Glomerular endothelial cell (primary cell): ENCODE results near the gene CIT. TPM values are rescaled to one million over a fixed set of nuclear protein-coding genes. Genes with fewer than 3 reads are reported as not detected.

ENCODE experiments used
- DNase-seq: peaks from one replicate; pipeline ENCODE4 v3.0.0-alpha.2; 2011; ENCODE audit warnings: low read depth, low spot score; ENCODE audit errors: extremely low read depth
- total RNA-seq: library from RNA; depleted of rRNA; stranded (reverse); fragments of >200 nt; gene quantifications from 2 replicates; pipeline ENCODE4 v1.2.3, GENCODE V29; 2015

The CIT gene
- total RNA-seq, 1 donor from 2014 or later: 14.2 TPM

- DNase-seq: no peak
Measured at GRCh38 chr12:119705182-119705581, 171.9 kb downstream of the CIT start.

- DNase-seq: no peak
Measured at GRCh38 chr12:119704065-119704747, 172.9 kb downstream of the CIT start.

- DNase-seq: no peak
Measured at GRCh38 chr12:119700078-119700477, 177.0 kb downstream of the CIT start.

- DNase-seq: no peak
Measured at GRCh38 chr12:119699199-119699760, 177.8 kb downstream of the CIT start.

GRCh38 chr12:119696943-119697342 lies 180.2 kb downstream of the CIT start:
- DNase-seq: no peak

GRCh38 chr12:119695034-119695433 lies 182.1 kb downstream of the CIT start:
- DNase-seq: no peak

GRCh38 chr12:119694111-119694510 lies 183.0 kb downstream of the CIT start:
- no peak for DNase-seq

- DNase-seq: no peak
Measured at GRCh38 chr12:119693511-119693910, 183.6 kb downstream of the CIT start.

GRCh38 chr12:119692997-119693396 lies 184.1 kb downstream of the CIT start:
- peak; percentile 63 for DNase-seq

GRCh38 chr12:119692410-119692809 lies 184.7 kb downstream of the CIT start:
- no peak for DNase-seq

GRCh38 chr12:119691202-119691810 lies 185.8 kb downstream of the CIT start:
- DNase-seq: no peak

- DNase-seq: no peak
Measured at GRCh38 chr12:119689935-119690500, 187.1 kb downstream of the CIT start.

GRCh38 chr12:119687879-119688278 lies 189.2 kb downstream of the CIT start:
- no peak for DNase-seq

- no peak for DNase-seq
Measured at GRCh38 chr12:119687406-119687805, 189.7 kb downstream of the CIT start.

GRCh38 chr12:119686776-119687175 lies 190.3 kb downstream of the CIT start:
- no peak for DNase-seq

- no peak for DNase-seq
Measured at GRCh38 chr12:119686355-119686754, 190.8 kb downstream of the CIT start.

- no peak for DNase-seq
Measured at GRCh38 chr12:119685375-119685774, 191.7 kb downstream of the CIT start.

- DNase-seq: no peak
Measured at GRCh38 chr12:119684711-119685369, 192.3 kb downstream of the CIT start.

- DNase-seq: no peak
Measured at GRCh38 chr12:119683816-119684215, 193.3 kb downstream of the CIT start.

GRCh38 chr12:119683413-119683812 lies 193.7 kb downstream of the CIT start:
- DNase-seq: no peak

GRCh38 chr12:119682639-119683252 lies 194.4 kb downstream of the CIT start:
- no peak for DNase-seq
